ENCODE measurements around the gene THEMIS2. TPM values are rescaled to one million over a fixed set of nuclear protein-coding genes. Genes with fewer than 3 reads are reported as not detected.
A peak's percentile ranks its signal among the peaks of the same experiment; 100 is the strongest.

Gene THEMIS2
- total and polyA plus RNA-seq, 2 of the 8 experiments (the other 6 are each of a cell fraction or from before 2014, with no cell fraction given) = 12.4 to 28.0 TPM

- Histone ChIP-seq H3K4ac (replicated peaks; ENCODE audit: insufficient read length, low read depth, low read length) (no peak overlapping the region), H3K4me3 (ENCODE audit: extremely low read depth in 1 of 4, insufficient read depth in 2 of 4, low read depth in 3 of 4, low read length in 4 of 4) (no peak overlapping the region), H2BK120ac (replicated peaks; ENCODE audit: low read depth, low read length) (no peak overlapping the region), H3K9me3 (ENCODE audit: insufficient read depth in 2 of 2, low read depth in 1 of 2, low read length in 1 of 2) (no peaks in the 10 kb centered on the region), H4K91ac (replicated peaks; ENCODE audit: insufficient read length, low read length) (no peak overlapping the region), H4K5ac (ENCODE audit: insufficient read length, low read depth, low read length) (no peak overlapping the region), H3K56ac (replicated peaks; ENCODE audit: insufficient read length, low read depth, low read length) (no peak overlapping the region), H3K23me2 (ENCODE audit: low read depth, low read length) (no peaks in the 10 kb centered on the region), H4K8ac (ENCODE audit: extremely low read depth, insufficient read depth, low read length) (no peak overlapping the region), H3K18ac (ENCODE audit: extremely low read depth, low read length) (no peak overlapping the region), H3K79me1 (ENCODE audit: low read depth, low read length) (no peaks in the 10 kb centered on the region), H2BK15ac (ENCODE audit: low read length) (no peak overlapping the region), H2BK5ac (ENCODE audit: low read depth, low read length) (no peak overlapping the region), H2AFZ (ENCODE audit: low read length) (no peak overlapping the region), H4K20me1 (replicated peaks in 1 of 2; ENCODE audit: control insufficient read depth in 1 of 2, insufficient read depth in 2 of 2, low read length in 2 of 2) (no peaks in the 10 kb centered on the region), H3K14ac (ENCODE audit: insufficient read length) (no peak overlapping the region), H2BK12ac (ENCODE audit: low read depth, low read length) (no peak overlapping the region), H2BK20ac (ENCODE audit: low read length) (no peak overlapping the region), H3K4me1 (replicated peaks in 1 of 4; ENCODE audit: control insufficient read depth in 3 of 4, insufficient read depth in 4 of 4, low read length in 3 of 4) (peaks cover 0 to 6% (median 2%) of the 10 kb centered on the region in 4 experiments; a peak in 3 of 7 replicates), H3K9ac (replicated peaks in 1 of 4; ENCODE audit: extremely low read depth in 1 of 4, low read depth in 3 of 4, low read length in 3 of 4) (no peak overlapping the region), H3K36me3 (ENCODE audit: control insufficient read depth in 2 of 4, insufficient read depth in 4 of 4, low read length in 3 of 4) (no peaks in the 10 kb centered on the region), H3K27ac (ENCODE audit: low read depth, low read length) (no peak overlapping the region), H2AK5ac (ENCODE audit: low read depth, low read length) (no peak overlapping the region), H3K23ac (ENCODE audit: insufficient read length) (no peak overlapping the region), H3K27me3 (replicated peaks in 1 of 4; ENCODE audit: control insufficient read depth in 3 of 4, extremely low read depth in 1 of 4, insufficient read depth in 3 of 4, low read length in 3 of 4) (no peaks in the 10 kb centered on the region), H3K79me2 (ENCODE audit: control insufficient read depth in 1 of 2, insufficient read depth in 2 of 2, low read length in 2 of 2) (no peaks in the 10 kb centered on the region), H3K4me2 (ENCODE audit: insufficient read depth in 1 of 2, low read depth in 2 of 2, low read length in 2 of 2) (no peak overlapping the region)
- WGBS, 2 experiments (ENCODE audit: extremely low coverage in 1 of 2, insufficient coverage in 1 of 2, insufficient read length in 1 of 2, insufficient replicate concordance in 2 of 2, low coverage in 1 of 2, low lambda C conversion rate in 2 of 2, missing lambda C conversion rate in 1 of 2) = 84% methylated on average over 5 of the region's 5 CpGs; no CpG with 5 or more reads in 1 of the 2 experiments
- FAIRE-seq (no peak), DNase-seq (ENCODE audit: low read depth in 1 of 2, low spot score in 2 of 2) (no peak)
- TF ChIP-seq TEAD4 (IDR thresholded peaks at IDR 0.05; ENCODE audit: low read depth, low read length) (no peak), CTCF (IDR thresholded peaks at IDR 0.05; ENCODE audit: control extremely low read depth in 1 of 3, insufficient read depth in 1 of 3, low read depth in 1 of 3, low read length in 3 of 3) (peak; percentile 7 to 39 (median 38); a peak in 2 of 4 replicates), CBX5 (IDR thresholded peaks at IDR 0.05; ENCODE audit: low read depth, low read length) (no peak), GABPA (IDR thresholded peaks at IDR 0.05; ENCODE audit: borderline replicate concordance, insufficient read depth, low read length) (no peak), RAD21 (IDR thresholded peaks at IDR 0.05 in 1 of 2, conservative IDR thresholded peaks at IDR 0.05 in 1 of 2; ENCODE audit: low read depth in 2 of 2, low read length in 2 of 2) (peak; percentile 12 to 21; a peak in 2 of 4 replicates), MAFK (IDR thresholded peaks at IDR 0.05; ENCODE audit: low read depth, low read length) (no peak)
- ChIA-PET POLR2A (ENCODE audit: partially characterized antibody) (no interaction called here), CTCF (ENCODE audit: partially characterized antibody) (interaction anchor here (1.2 to 3.7 kb wide), 3 partner anchors 9 to 17 kb away, joined by 3 to 17 read pairs (median 9); no protein-coding TSS in a partner anchor)
Observed at GRCh38 chr1:27928216-27928954, 56.0 kb downstream of the THEMIS2 start.
